Trophoblast cell (in vitro differentiated cells and primary cell): ENCODE results near the gene TSHZ2.

Experiments
- DNase-seq, 2 donors: peaks; one replicate each; pipeline ENCODE4 v3.0.0-alpha.2; 2016
- H2AFZ ChIP-seq: 2 replicates; pipeline ENCODE4 v1.6.1; 2013; ENCODE audit warnings: low read length, moderate library complexity, mild to moderate bottlenecking; ENCODE audit not compliant: insufficient read depth, poor library complexity
- H2AK5ac ChIP-seq: 2 replicates; pipeline ENCODE4 v1.6.1; 2013; ENCODE audit warnings: mild to moderate bottlenecking, low read length
- H2BK120ac ChIP-seq: 2 replicates; pipeline ENCODE4 v1.6.1; 2013; ENCODE audit warnings: low read length, mild to moderate bottlenecking, moderate library complexity; ENCODE audit not compliant: insufficient read depth, poor library complexity
- H2BK12ac ChIP-seq: 2 replicates; pipeline ENCODE4 v1.6.1; 2013; ENCODE audit warnings: mild to moderate bottlenecking, low read length, moderate library complexity
- H2BK5ac ChIP-seq: 2 replicates; pipeline ENCODE4 v1.6.1; 2013; ENCODE audit warnings: low read length, low read depth, moderate library complexity, mild to moderate bottlenecking; ENCODE audit not compliant: poor library complexity
- H3K14ac ChIP-seq: 2 replicates; pipeline ENCODE4 v1.6.1; 2013; ENCODE audit warnings: mild to moderate bottlenecking, low read length
- H3K18ac ChIP-seq: 2 replicates; pipeline ENCODE4 v1.6.1; 2013; ENCODE audit warnings: mild to moderate bottlenecking, low read length
- H3K23ac ChIP-seq: 2 replicates; pipeline ENCODE4 v1.6.1; 2013; ENCODE audit warnings: low read length
- H3K27ac ChIP-seq: 2 replicates; pipeline ENCODE4 v1.5.1; 2013; ENCODE audit warnings: low read depth, mild to moderate bottlenecking, inconsistent platforms, low read length, moderate library complexity
- H3K27me3 ChIP-seq: 2 replicates; pipeline ENCODE4 v1.6.1; 2013; ENCODE audit warnings: inconsistent platforms, mild to moderate bottlenecking, low read length, moderate library complexity; ENCODE audit not compliant: insufficient read depth
- H3K36me3 ChIP-seq, 2 experiments: 1 replicate in 1 of 2; 2 replicates in 1 of 2; pipeline ENCODE4 v1.6.1; 2013; ENCODE audit warnings: low read length in 2 of 2, mild to moderate bottlenecking in 2 of 2, moderate library complexity in 1 of 2; ENCODE audit not compliant: insufficient read depth in 2 of 2, control insufficient read depth in 1 of 2
- H3K4ac ChIP-seq: 2 replicates; pipeline ENCODE4 v1.6.1; 2013; ENCODE audit warnings: low read depth, mild to moderate bottlenecking, low read length, moderate library complexity
- H3K4me1 ChIP-seq, 2 experiments: 1 replicate in 1 of 2; 2 replicates in 1 of 2; pipeline ENCODE4 v1.6.1; 2013; ENCODE audit warnings: low read length in 2 of 2, mild to moderate bottlenecking in 2 of 2, moderate library complexity in 1 of 2; ENCODE audit not compliant: insufficient read depth in 2 of 2, control insufficient read depth in 1 of 2
- H3K4me2 ChIP-seq: 2 replicates; pipeline ENCODE4 v1.6.1; 2013; ENCODE audit warnings: inconsistent platforms, mild to moderate bottlenecking, low read length, moderate library complexity
- H3K4me3 ChIP-seq: 2 replicates; pipeline ENCODE4 v1.5.1; 2013; ENCODE audit warnings: mild to moderate bottlenecking, low read depth, low read length, inconsistent platforms
- H3K79me1 ChIP-seq: one replicate; pipeline ENCODE4 v1.6.1; 2013; ENCODE audit warnings: low read length
- H3K79me2 ChIP-seq: 2 replicates; pipeline ENCODE4 v1.6.1; 2013; ENCODE audit warnings: low read length, mild to moderate bottlenecking; ENCODE audit not compliant: control insufficient read depth, insufficient read depth, poor library complexity
- H3K9ac ChIP-seq: 2 replicates; pipeline ENCODE4 v1.6.1; 2013; ENCODE audit warnings: mild to moderate bottlenecking, low read length
- H3K9me3 ChIP-seq: 2 replicates; pipeline ENCODE4 v1.6.1; 2013; ENCODE audit warnings: low read depth, mild to moderate bottlenecking, control low read depth, inconsistent platforms, low read length; ENCODE audit not compliant: insufficient read depth
- H4K12ac ChIP-seq: 2 replicates; pipeline ENCODE4 v1.6.1; 2013; ENCODE audit warnings: low read depth, mild to moderate bottlenecking, low read length, moderate library complexity
- H4K8ac ChIP-seq: 2 replicates; pipeline ENCODE4 v1.6.1; 2013; ENCODE audit warnings: low read depth, mild to moderate bottlenecking, low read length, moderate library complexity
- H4K91ac ChIP-seq: one replicate; pipeline ENCODE4 v1.6.1; 2013; ENCODE audit warnings: low read depth, mild to moderate bottlenecking, low read length, moderate library complexity
- WGBS: extraction: QIAGEN DNeasy Blood & Tissue Kit; methylation state at CpG from one replicate; pipeline ENCODE4 v1.1.7; 2013; ENCODE audit warnings: missing lambda C conversion rate; ENCODE audit not compliant: insufficient read length, insufficient coverage; ENCODE audit errors: extremely low coverage; 5-methylcytosine and 5-hydroxymethylcytosine counted together

Gene TSHZ2

DNA sequence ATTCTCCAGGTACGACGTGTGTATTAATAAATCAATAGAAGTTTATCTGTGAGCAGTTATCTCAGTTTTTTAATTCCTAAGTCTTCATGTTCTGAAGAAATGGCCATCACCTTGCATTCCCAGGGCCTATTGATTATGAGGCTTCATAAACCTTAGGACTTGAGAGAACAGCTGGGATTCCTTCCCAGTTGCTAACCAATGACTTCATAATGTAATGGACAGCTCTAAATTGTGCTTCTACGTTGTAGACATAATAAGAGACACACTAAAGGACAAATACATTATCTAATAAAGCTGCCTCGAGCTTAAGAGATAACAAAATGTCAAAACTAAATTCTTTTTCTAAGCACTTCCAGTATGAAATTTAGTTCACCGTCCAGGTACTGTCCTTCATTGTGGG, 30.6 kb downstream of the TSHZ2 start:
- H2AFZ ChIP-seq: no peak overlapping the region
- no peaks in the 10 kb centered on the region for H3K9me3 ChIP-seq
- no peak overlapping the region for H3K23ac ChIP-seq
- no CpG with 5 or more reads among the region's 5 CpGs for WGBS
- no peak overlapping the region for H2AK5ac ChIP-seq
- H3K36me3 ChIP-seq: no peaks in the 10 kb centered on the region
- no peak overlapping the region for H3K14ac ChIP-seq
- no peak overlapping the region for H2BK120ac ChIP-seq
- H3K4ac ChIP-seq: no peak overlapping the region
- H3K4me1 ChIP-seq: no peaks in the 10 kb centered on the region
- H2BK5ac ChIP-seq: no peak overlapping the region
- H3K79me1 ChIP-seq: no peaks in the 10 kb centered on the region
- H3K79me2 ChIP-seq: no peaks in the 10 kb centered on the region
- H3K27ac ChIP-seq: no peak overlapping the region
- no peak overlapping the region for H4K8ac ChIP-seq
- no peak overlapping the region for H4K12ac ChIP-seq
- no peak overlapping the region for H3K18ac ChIP-seq
- H3K9ac ChIP-seq: no peak overlapping the region
- H2BK12ac ChIP-seq: no peak overlapping the region
- H3K4me3 ChIP-seq: no peak overlapping the region
- H3K4me2 ChIP-seq: no peak overlapping the region
- no peak for DNase-seq
- no peaks in the 10 kb centered on the region for H3K27me3 ChIP-seq
- H4K91ac ChIP-seq: no peak overlapping the region

DNA sequence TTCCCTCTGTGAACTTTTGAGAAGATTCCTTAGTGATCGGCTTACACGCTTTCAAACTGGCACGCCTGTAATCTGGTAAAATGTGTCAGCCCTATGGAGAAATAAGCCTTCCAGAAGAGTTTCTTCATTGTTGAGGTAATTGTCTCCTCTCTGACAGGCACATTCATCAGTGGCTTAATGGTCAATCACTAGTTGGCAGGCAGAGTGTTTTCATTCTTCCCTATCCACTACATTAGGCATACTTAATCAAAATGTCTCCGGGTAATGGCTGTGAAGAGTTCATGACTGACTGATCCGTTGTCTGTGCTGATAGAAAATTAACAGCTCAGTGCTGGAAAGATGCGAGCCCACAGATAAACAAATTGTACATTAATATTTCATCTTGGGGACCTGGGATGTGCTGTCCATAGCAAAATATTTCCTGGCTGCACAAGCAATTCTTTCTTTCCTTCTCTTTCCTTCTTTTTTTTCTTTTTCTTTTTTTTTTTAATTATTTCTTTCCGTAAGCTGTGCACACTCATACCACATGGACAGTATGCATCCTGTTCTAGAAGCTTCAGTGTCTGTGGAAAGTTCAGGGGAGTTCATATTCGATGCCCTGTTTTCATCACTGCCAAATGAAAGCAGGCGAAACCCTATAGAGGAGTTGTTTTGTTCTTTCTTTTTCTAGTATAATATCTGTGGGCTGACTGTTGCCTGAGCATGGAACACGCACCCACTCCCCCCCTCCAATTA, 31.4 kb downstream of the TSHZ2 start:
- Histone ChIP-seq H3K4me1 (no peaks in the 10 kb centered on the region), H3K23ac (no peak overlapping the region), H2AK5ac (no peak overlapping the region), H3K18ac (no peak overlapping the region), H3K79me1 (no peaks in the 10 kb centered on the region), H2AFZ (no peak overlapping the region), H3K14ac (no peak overlapping the region), H3K79me2 (no peaks in the 10 kb centered on the region), H3K4me2 (no peak overlapping the region), H3K27me3 (no peaks in the 10 kb centered on the region), H2BK12ac (no peak overlapping the region), H4K91ac (no peak overlapping the region), H3K4me3 (no peak overlapping the region), H2BK5ac (no peak overlapping the region), H4K12ac (no peak overlapping the region), H3K9me3 (no peaks in the 10 kb centered on the region), H3K36me3 (no peaks in the 10 kb centered on the region), H3K4ac (no peak overlapping the region), H2BK120ac (no peak overlapping the region), H4K8ac (no peak overlapping the region), H3K27ac (no peak overlapping the region), H3K9ac (no peak overlapping the region)
- WGBS: no CpG with 5 or more reads among the region's 10 CpGs
- no peak for DNase-seq

DNA sequence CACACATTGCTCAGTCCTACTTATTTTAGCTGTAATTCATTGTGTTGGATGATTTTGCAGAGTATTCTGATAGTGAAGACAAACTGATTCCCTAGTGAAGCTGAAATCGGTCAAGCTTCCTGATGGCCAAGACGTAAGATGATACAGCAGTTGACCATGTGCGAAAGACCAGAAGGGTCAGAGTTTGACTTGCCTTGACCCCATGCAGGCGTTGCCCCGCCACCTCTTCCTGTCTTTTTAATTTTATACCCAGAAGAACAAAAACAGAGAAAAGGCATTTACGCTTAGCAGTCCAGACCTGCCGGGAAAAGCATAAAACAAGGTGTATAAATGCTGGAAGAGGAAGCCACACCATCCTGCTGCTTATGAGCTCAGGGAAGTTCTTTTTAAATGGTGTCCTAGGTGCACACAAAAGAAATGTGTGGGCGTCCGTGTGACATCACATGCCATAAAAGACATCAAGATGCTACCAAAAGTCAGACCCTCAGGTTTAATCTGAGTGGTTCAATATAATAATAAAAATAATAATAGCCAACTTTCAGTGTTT, 32.2 kb downstream of the TSHZ2 start:
- Histone ChIP-seq H3K9ac (no peak overlapping the region), H3K79me1 (no peaks in the 10 kb centered on the region), H4K91ac (no peak overlapping the region), H3K79me2 (no peaks in the 10 kb centered on the region), H3K23ac (no peak overlapping the region), H3K4ac (no peak overlapping the region), H3K14ac (no peak overlapping the region), H3K27ac (no peak overlapping the region), H4K12ac (no peak overlapping the region), H3K4me3 (no peak overlapping the region), H3K9me3 (no peaks in the 10 kb centered on the region), H2BK12ac (no peak overlapping the region), H2AK5ac (no peak overlapping the region), H3K4me1 (no peaks in the 10 kb centered on the region), H3K18ac (no peak overlapping the region), H4K8ac (no peak overlapping the region), H3K27me3 (no peaks in the 10 kb centered on the region), H3K4me2 (no peak overlapping the region), H2AFZ (no peak overlapping the region), H2BK5ac (no peak overlapping the region), H2BK120ac (no peak overlapping the region), H3K36me3 (no peaks in the 10 kb centered on the region)
- no CpG with 5 or more reads among the region's 9 CpGs for WGBS
- DNase-seq: no peak

DNA sequence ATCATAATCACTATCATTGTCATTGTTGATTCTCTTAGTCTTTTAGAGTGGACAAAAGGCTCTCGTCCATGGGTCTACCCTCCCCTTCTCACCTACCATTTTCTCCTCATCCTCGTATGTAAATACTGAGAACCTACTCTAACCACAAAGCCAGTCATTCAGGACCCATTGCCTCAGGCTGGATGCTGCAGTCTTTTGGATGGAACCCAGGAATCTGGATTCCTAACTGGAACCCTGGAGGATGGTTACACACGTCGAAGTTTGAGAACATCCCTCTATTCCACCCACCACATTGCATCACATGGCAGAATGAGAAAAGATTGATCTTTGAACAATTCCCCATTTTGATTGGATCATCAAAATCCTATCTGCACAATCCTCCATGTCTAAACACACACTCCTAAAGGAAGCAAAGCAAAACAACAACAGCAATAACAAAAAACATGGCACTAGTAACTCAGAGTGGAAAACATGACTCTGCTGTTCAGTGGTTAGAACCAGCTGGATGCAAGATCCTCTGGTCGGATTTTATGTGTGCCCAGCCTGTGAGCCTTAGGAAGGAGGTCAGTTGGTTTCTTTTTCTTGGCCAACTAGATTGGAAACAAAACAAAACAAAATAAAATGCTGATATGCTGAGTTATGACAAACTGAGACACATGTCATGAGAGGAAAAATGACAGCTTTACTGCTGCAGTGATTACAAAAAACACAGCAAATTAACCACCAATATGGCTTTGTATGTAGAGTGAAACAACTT, 38.0 kb downstream of the TSHZ2 start:
- Histone ChIP-seq H2AFZ (no peak overlapping the region), H3K4me2 (no peak overlapping the region), H3K36me3 (no peaks in the 10 kb centered on the region), H3K9me3 (no peaks in the 10 kb centered on the region), H4K91ac (no peak overlapping the region), H2AK5ac (no peak overlapping the region), H2BK5ac (no peak overlapping the region), H4K12ac (no peak overlapping the region), H3K79me2 (no peaks in the 10 kb centered on the region), H4K8ac (no peak overlapping the region), H3K4ac (no peak overlapping the region), H2BK120ac (no peak overlapping the region), H3K79me1 (no peaks in the 10 kb centered on the region), H3K14ac (no peak overlapping the region), H3K4me3 (no peak overlapping the region), H3K23ac (no peak overlapping the region), H3K27me3 (no peaks in the 10 kb centered on the region), H3K9ac (no peak overlapping the region), H2BK12ac (no peak overlapping the region), H3K27ac (no peak overlapping the region), H3K18ac (no peak overlapping the region), H3K4me1 (no peaks in the 10 kb centered on the region)
- WGBS: no CpG with 5 or more reads among the region's 5 CpGs
- no peak for DNase-seq
